ENCODE data around the gene PTCH2.
"Not testable (repeated sequence)": the region's sequence is repeated elsewhere in the genome, so short reads cannot be mapped to it uniquely, and the experiment has no call there.

PTCH2 gene

GRCh38 chr1:44806704-44807363, 36.2 kb downstream of the PTCH2 start, which contains the start of gene DYNLT4:
Gene DYNLT4, minus strand, starts transcription at chr1:44807351. Its CDS starts 683 bp downstream, at chr1:44806668.
- no peak for TF ChIP-seq ZNF274 (IDR thresholded peaks at IDR 0.05; ENCODE audit: low read depth, low read length)
- no peak within 1 kb of the TSS for H3K4me3 ChIP-seq (ENCODE audit: low read length)

- TF ChIP-seq ZNF274 (IDR thresholded peaks at IDR 0.05; ENCODE audit: low read depth, low read length): no peak
- H3K4me3 ChIP-seq (ENCODE audit: low read length): no peak overlapping the region
Observed at GRCh38 chr1:44806025-44806703, 36.9 kb downstream of the PTCH2 start.

GRCh38 chr1:44805311-44806024, 37.6 kb downstream of the PTCH2 start:
- no peak for TF ChIP-seq ZNF274 (IDR thresholded peaks at IDR 0.05; ENCODE audit: low read depth, low read length)
- no peak overlapping the region for H3K4me3 ChIP-seq (ENCODE audit: low read length)

GRCh38 chr1:44803312-44804095, 39.5 kb downstream of the PTCH2 start:
- TF ChIP-seq ZNF274 (IDR thresholded peaks at IDR 0.05; ENCODE audit: low read depth, low read length): no peak
- H3K4me3 ChIP-seq (ENCODE audit: low read length): no peak overlapping the region

- no peak for TF ChIP-seq ZNF274 (IDR thresholded peaks at IDR 0.05; ENCODE audit: low read depth, low read length)
Observed at GRCh38 chr1:44803062-44803311, 40.1 kb downstream of the PTCH2 start.

GRCh38 chr1:44802306-44803061, 40.6 kb downstream of the PTCH2 start:
- TF ChIP-seq ZNF274 (IDR thresholded peaks at IDR 0.05; ENCODE audit: low read depth, low read length): no peak
- peak overlapping the region; percentile 54; the same call in 1 of the 2 replicates for H3K4me3 ChIP-seq (ENCODE audit: low read length)

More at GRCh38 chr1:44803062-44803311, 40.1 kb downstream of the PTCH2 start:
- H3K4me3 ChIP-seq (ENCODE audit: low read length): no peak overlapping the region

- peak overlapping the region; percentile 54 for H3K4me3 ChIP-seq (ENCODE audit: low read length)
Observed at GRCh38 chr1:44801491-44802305, 41.4 kb downstream of the PTCH2 start.

GRCh38 chr1:44799770-44800584, 43.1 kb downstream of the PTCH2 start, which contains the start of gene PLK3:
Gene PLK3, plus strand, starts transcription at chr1:44800377. Its CDS starts 87 bp downstream, at chr1:44800464.
- no peak for TF ChIP-seq ZNF274 (IDR thresholded peaks at IDR 0.05; ENCODE audit: low read depth, low read length)
- peak within 1 kb of the TSS; percentile 87 for H3K4me3 ChIP-seq (ENCODE audit: low read length)

More at GRCh38 chr1:44801491-44802305, 41.4 kb downstream of the PTCH2 start:
- no peak for TF ChIP-seq ZNF274 (IDR thresholded peaks at IDR 0.05; ENCODE audit: low read depth, low read length)

GRCh38 chr1:44798481-44799365, 44.3 kb downstream of the PTCH2 start:
- no peak for TF ChIP-seq ZNF274 (IDR thresholded peaks at IDR 0.05; ENCODE audit: low read depth, low read length)
- H3K4me3 ChIP-seq (ENCODE audit: low read length): no peak overlapping the region

GRCh38 chr1:44797886-44798285, 45.2 kb downstream of the PTCH2 start:
- not testable (repeated sequence) for H3K4me3 ChIP-seq (ENCODE audit: low read length)
